ENCODE results near the gene COL23A1.

Gene COL23A1

GRCh38 chr5:178222292-178222691 is 367.9 kb downstream of the COL23A1 start:
- no peak overlapping the region for H3K27ac ChIP-seq (ENCODE audit: low read depth, low read length)
- H3K36me3 ChIP-seq (ENCODE audit: insufficient read depth, low read length): peaks cover 22% of the 10 kb centered on the region
- no peaks in the 10 kb centered on the region for H3K4me1 ChIP-seq (ENCODE audit: insufficient read depth, low read length)

GRCh38 chr5:178221853-178222252 is 368.3 kb downstream of the COL23A1 start:
- H3K9ac ChIP-seq (ENCODE audit: low read length): no peak overlapping the region
- peaks cover 22% of the 10 kb centered on the region for H3K36me3 ChIP-seq (ENCODE audit: insufficient read depth, low read length)
- H3K27ac ChIP-seq (ENCODE audit: low read depth, low read length): no peak overlapping the region
- H3K4me3 ChIP-seq (ENCODE audit: low read depth in 1 of 2, low read length in 2 of 2): no peak overlapping the region
- no peaks in the 10 kb centered on the region for H3K4me1 ChIP-seq (ENCODE audit: insufficient read depth, low read length)
- no peaks in the 10 kb centered on the region for H3K27me3 ChIP-seq (ENCODE audit: control insufficient read depth in 1 of 2, insufficient read depth in 2 of 2, low read length in 2 of 2)
- H3K9me3 ChIP-seq (ENCODE audit: low read length): no peaks in the 10 kb centered on the region

More at GRCh38 chr5:178222292-178222691, 367.9 kb downstream of the COL23A1 start:
- no peaks in the 10 kb centered on the region for H3K9me3 ChIP-seq (ENCODE audit: low read length)
- H3K4me3 ChIP-seq (ENCODE audit: low read depth in 1 of 2, low read length in 2 of 2): no peak overlapping the region
- H3K9ac ChIP-seq (ENCODE audit: low read length): no peak overlapping the region
- H3K27me3 ChIP-seq (ENCODE audit: control insufficient read depth in 1 of 2, insufficient read depth in 2 of 2, low read length in 2 of 2): no peaks in the 10 kb centered on the region

- H3K36me3 ChIP-seq (ENCODE audit: insufficient read depth, low read length): peaks cover 28% of the 10 kb centered on the region
- H3K27ac ChIP-seq (ENCODE audit: low read depth, low read length): no peak overlapping the region
- H3K9me3 ChIP-seq (ENCODE audit: low read length): no peaks in the 10 kb centered on the region
- H3K9ac ChIP-seq (ENCODE audit: low read length): no peak overlapping the region
- H3K27me3 ChIP-seq (ENCODE audit: control insufficient read depth in 1 of 2, insufficient read depth in 2 of 2, low read length in 2 of 2): no peaks in the 10 kb centered on the region
- no peaks in the 10 kb centered on the region for H3K4me1 ChIP-seq (ENCODE audit: insufficient read depth, low read length)
- no peak overlapping the region for H3K4me3 ChIP-seq (ENCODE audit: low read depth in 1 of 2, low read length in 2 of 2)
These were observed 368.9 kb downstream of the COL23A1 start for GRCh38 chr5:178221282-178221681.

GRCh38 chr5:178218827-178219226 is 371.4 kb downstream of the COL23A1 start:
- H3K27me3 ChIP-seq (ENCODE audit: control insufficient read depth in 1 of 2, insufficient read depth in 2 of 2, low read length in 2 of 2): no peaks in the 10 kb centered on the region
- H3K27ac ChIP-seq (ENCODE audit: low read depth, low read length): no peak overlapping the region
- no peak overlapping the region for H3K9ac ChIP-seq (ENCODE audit: low read length)
- H3K4me1 ChIP-seq (ENCODE audit: insufficient read depth, low read length): no peaks in the 10 kb centered on the region
- no peak overlapping the region for H3K4me3 ChIP-seq (ENCODE audit: low read depth in 1 of 2, low read length in 2 of 2)
- no peaks in the 10 kb centered on the region for H3K9me3 ChIP-seq (ENCODE audit: low read length)
- H3K36me3 ChIP-seq (ENCODE audit: insufficient read depth, low read length): peaks cover 51% of the 10 kb centered on the region

- Histone ChIP-seq H3K4me1 (ENCODE audit: insufficient read depth, low read length) (no peaks in the 10 kb centered on the region), H3K9me3 (ENCODE audit: low read length) (no peaks in the 10 kb centered on the region), H3K27me3 (ENCODE audit: control insufficient read depth in 1 of 2, insufficient read depth in 2 of 2, low read length in 2 of 2) (no peaks in the 10 kb centered on the region), H3K36me3 (ENCODE audit: insufficient read depth, low read length) (peaks cover 57% of the 10 kb centered on the region), H3K4me3 (ENCODE audit: low read depth in 1 of 2, low read length in 2 of 2) (no peak overlapping the region), H3K27ac (ENCODE audit: low read depth, low read length) (no peak overlapping the region), H3K9ac (ENCODE audit: low read length) (no peak overlapping the region)
These were observed 371.9 kb downstream of the COL23A1 start for GRCh38 chr5:178218237-178218776.

GRCh38 chr5:178216779-178217178 is 373.4 kb downstream of the COL23A1 start:
- no peaks in the 10 kb centered on the region for H3K27me3 ChIP-seq (ENCODE audit: control insufficient read depth in 1 of 2, insufficient read depth in 2 of 2, low read length in 2 of 2)
- H3K9me3 ChIP-seq (ENCODE audit: low read length): no peaks in the 10 kb centered on the region
- H3K4me1 ChIP-seq (ENCODE audit: insufficient read depth, low read length): no peaks in the 10 kb centered on the region
- no peak overlapping the region for H3K4me3 ChIP-seq (ENCODE audit: low read depth in 1 of 2, low read length in 2 of 2)
- H3K9ac ChIP-seq (ENCODE audit: low read length): no peak overlapping the region
- H3K27ac ChIP-seq (ENCODE audit: low read depth, low read length): no peak overlapping the region
- H3K36me3 ChIP-seq (ENCODE audit: insufficient read depth, low read length): peaks cover 72% of the 10 kb centered on the region

GRCh38 chr5:178216088-178216534 is 374.1 kb downstream of the COL23A1 start:
- no peak overlapping the region for H3K9ac ChIP-seq (ENCODE audit: low read length)
- H3K36me3 ChIP-seq (ENCODE audit: insufficient read depth, low read length): peaks cover 78% of the 10 kb centered on the region

GRCh38 chr5:178215280-178216002 is 374.8 kb downstream of the COL23A1 start:
- Histone ChIP-seq H3K4me3 (ENCODE audit: low read depth in 1 of 2, low read length in 2 of 2) (no peak overlapping the region), H3K36me3 (ENCODE audit: insufficient read depth, low read length) (peaks cover 80% of the 10 kb centered on the region), H3K9me3 (ENCODE audit: low read length) (no peaks in the 10 kb centered on the region), H3K9ac (ENCODE audit: low read length) (no peak overlapping the region), H3K27me3 (ENCODE audit: control insufficient read depth in 1 of 2, insufficient read depth in 2 of 2, low read length in 2 of 2) (no peaks in the 10 kb centered on the region), H3K4me1 (ENCODE audit: insufficient read depth, low read length) (no peaks in the 10 kb centered on the region), H3K27ac (ENCODE audit: low read depth, low read length) (no peak overlapping the region)

More at GRCh38 chr5:178216088-178216534, 374.1 kb downstream of the COL23A1 start:
- Histone ChIP-seq H3K4me3 (ENCODE audit: low read depth in 1 of 2, low read length in 2 of 2) (no peak overlapping the region), H3K27ac (ENCODE audit: low read depth, low read length) (no peak overlapping the region), H3K9me3 (ENCODE audit: low read length) (no peaks in the 10 kb centered on the region), H3K27me3 (ENCODE audit: control insufficient read depth in 1 of 2, insufficient read depth in 2 of 2, low read length in 2 of 2) (no peaks in the 10 kb centered on the region), H3K4me1 (ENCODE audit: insufficient read depth, low read length) (no peaks in the 10 kb centered on the region)

GRCh38 chr5:178214160-178214803 is 375.9 kb downstream of the COL23A1 start:
- no peaks in the 10 kb centered on the region for H3K27me3 ChIP-seq (ENCODE audit: control insufficient read depth in 1 of 2, insufficient read depth in 2 of 2, low read length in 2 of 2)
- no peaks in the 10 kb centered on the region for H3K9me3 ChIP-seq (ENCODE audit: low read length)
- no peaks in the 10 kb centered on the region for H3K4me1 ChIP-seq (ENCODE audit: insufficient read depth, low read length)
- peaks cover 89% of the 10 kb centered on the region for H3K36me3 ChIP-seq (ENCODE audit: insufficient read depth, low read length)
- H3K9ac ChIP-seq (ENCODE audit: low read length): no peak overlapping the region
- H3K27ac ChIP-seq (ENCODE audit: low read depth, low read length): no peak overlapping the region
- no peak overlapping the region for H3K4me3 ChIP-seq (ENCODE audit: low read depth in 1 of 2, low read length in 2 of 2)

GRCh38 chr5:178213748-178214151 is 376.4 kb downstream of the COL23A1 start:
- H3K36me3 ChIP-seq (ENCODE audit: insufficient read depth, low read length): peaks cover 91% of the 10 kb centered on the region
- H3K27ac ChIP-seq (ENCODE audit: low read depth, low read length): no peak overlapping the region
- H3K4me1 ChIP-seq (ENCODE audit: insufficient read depth, low read length): no peaks in the 10 kb centered on the region
- H3K27me3 ChIP-seq (ENCODE audit: control insufficient read depth in 1 of 2, insufficient read depth in 2 of 2, low read length in 2 of 2): no peaks in the 10 kb centered on the region
- H3K4me3 ChIP-seq (ENCODE audit: low read depth in 1 of 2, low read length in 2 of 2): no peak overlapping the region
- H3K9ac ChIP-seq (ENCODE audit: low read length): no peak overlapping the region
- no peaks in the 10 kb centered on the region for H3K9me3 ChIP-seq (ENCODE audit: low read length)

GRCh38 chr5:178213003-178213461 is 377.2 kb downstream of the COL23A1 start:
- Histone ChIP-seq H3K27me3 (ENCODE audit: control insufficient read depth in 1 of 2, insufficient read depth in 2 of 2, low read length in 2 of 2) (no peaks in the 10 kb centered on the region), H3K4me1 (ENCODE audit: insufficient read depth, low read length) (no peaks in the 10 kb centered on the region), H3K4me3 (ENCODE audit: low read depth in 1 of 2, low read length in 2 of 2) (no peak overlapping the region), H3K36me3 (ENCODE audit: insufficient read depth, low read length) (peaks cover 92% of the 10 kb centered on the region), H3K9me3 (ENCODE audit: low read length) (no peaks in the 10 kb centered on the region), H3K9ac (ENCODE audit: low read length) (no peak overlapping the region), H3K27ac (ENCODE audit: low read depth, low read length) (no peak overlapping the region)

All from muscle layer of colon (tissue), 2 donors.